ENCODE results near the gene TRIP10.

Gene TRIP10

DNA sequence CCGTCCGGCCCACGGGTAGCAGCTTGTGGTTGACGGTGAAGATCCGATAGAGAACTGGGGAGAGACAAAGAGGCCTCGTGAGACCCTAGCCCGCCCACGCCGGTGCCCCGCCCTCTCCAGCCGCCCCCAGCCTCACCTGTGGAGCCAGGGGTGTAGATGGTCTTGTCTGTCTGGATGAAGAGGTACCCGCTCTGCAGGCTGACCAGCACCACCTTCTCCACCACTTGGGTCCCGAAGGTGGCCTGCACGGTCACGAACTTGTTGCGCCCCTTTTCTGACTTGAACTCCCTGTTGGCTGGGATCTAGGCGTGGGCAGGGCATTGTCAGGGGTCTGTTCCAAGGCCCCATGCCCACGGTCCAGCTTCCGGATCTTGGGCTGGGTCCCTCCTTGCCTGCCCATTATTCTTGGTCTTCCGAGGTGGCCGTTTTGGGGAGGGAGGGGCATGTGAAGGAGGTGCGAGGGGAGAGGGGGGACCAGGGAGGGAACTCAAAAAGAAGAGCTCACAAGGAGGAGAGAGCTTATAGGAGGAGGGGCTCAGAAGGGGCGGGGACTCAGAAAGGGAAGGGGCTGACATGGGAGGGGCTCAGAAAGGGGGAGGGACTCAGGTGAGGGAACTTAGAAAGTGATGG is 21.3 kb upstream of the TRIP10 start:
- no peak for TF ChIP-seq Cebpa-rat (IDR thresholded peaks at IDR 0.05)
- Histone ChIP-seq H3K27me3 (no peaks in the 10 kb centered on the region), H3K9me3 (no peaks in the 10 kb centered on the region), H3K36me3 (no peaks in the 10 kb centered on the region), H3K4me3 (no peak overlapping the region), H3K9ac (no peak overlapping the region), H3K27ac (no peak overlapping the region), H4K20me1 (no peaks in the 10 kb centered on the region), H3K4me2 (no peak overlapping the region), H3K4me1 (peaks cover 32% of the 10 kb centered on the region)

DNA sequence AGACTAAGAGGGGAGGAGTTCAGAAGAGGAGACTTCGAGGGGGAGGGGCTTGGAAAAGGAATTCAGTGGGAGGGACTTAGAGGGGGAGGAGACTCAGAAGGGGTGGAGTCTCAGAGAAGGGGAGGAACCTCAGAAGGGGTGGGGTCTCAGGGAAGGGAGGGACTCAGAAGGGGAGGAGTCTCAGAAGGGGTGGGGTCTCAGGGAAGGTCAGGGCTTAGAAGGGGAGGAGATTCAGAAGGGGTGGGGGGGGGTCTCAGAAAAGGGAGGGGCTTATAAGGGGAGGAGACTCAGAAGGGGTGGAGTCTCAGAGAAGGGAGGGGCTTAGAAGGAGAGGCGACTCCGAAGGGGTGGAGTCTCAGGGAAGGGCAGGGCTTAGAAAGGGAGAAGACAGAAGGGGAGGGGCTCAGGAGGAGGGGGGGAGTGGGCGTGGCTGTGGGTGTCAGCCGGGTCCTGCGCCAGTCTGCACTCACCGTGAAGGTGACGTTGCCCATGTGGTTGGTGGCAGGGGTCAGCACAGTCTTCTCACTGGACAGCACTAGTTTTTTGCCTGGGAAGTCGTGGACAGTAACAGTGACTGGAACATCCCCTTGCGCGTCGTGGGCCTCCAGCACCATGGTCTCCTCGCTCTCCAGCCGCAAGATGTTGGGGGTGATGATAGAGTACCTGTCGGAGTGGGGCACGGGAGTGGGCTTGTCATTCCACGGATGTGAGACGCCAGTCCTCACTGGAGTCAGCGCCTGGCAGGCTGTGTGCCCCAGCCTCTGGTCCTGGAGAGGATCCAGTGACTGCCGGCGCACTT is 20.5 kb upstream of the TRIP10 start:
- Histone ChIP-seq H3K36me3 (no peaks in the 10 kb centered on the region), H3K4me1 (peaks cover 39% of the 10 kb centered on the region), H3K9ac (no peak overlapping the region), H3K9me3 (no peaks in the 10 kb centered on the region), H3K4me3 (no peak overlapping the region), H4K20me1 (no peaks in the 10 kb centered on the region), H3K27ac (no peak overlapping the region), H3K27me3 (no peaks in the 10 kb centered on the region), H3K4me2 (no peak overlapping the region)
- no peak for TF ChIP-seq Cebpa-rat (IDR thresholded peaks at IDR 0.05)

DNA sequence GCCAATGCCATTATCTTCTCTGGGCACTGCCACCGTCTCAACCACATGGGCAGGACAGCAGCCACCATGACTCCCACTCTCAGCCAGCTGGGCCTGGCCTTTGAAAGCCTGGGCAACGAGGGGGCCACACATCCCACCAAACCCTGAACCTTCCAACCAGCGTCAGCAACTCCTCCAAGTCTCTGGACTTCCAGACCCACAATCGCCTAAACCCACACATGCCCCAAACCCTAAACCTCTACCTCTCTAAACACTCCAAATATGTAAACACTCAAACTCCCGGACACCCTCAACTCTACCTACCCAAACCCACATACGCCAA is 20.0 kb upstream of the TRIP10 start:
- Histone ChIP-seq H3K36me3 (no peaks in the 10 kb centered on the region), H3K27ac (no peak overlapping the region), H3K27me3 (no peaks in the 10 kb centered on the region), H4K20me1 (no peaks in the 10 kb centered on the region), H3K9me3 (no peaks in the 10 kb centered on the region), H3K4me2 (no peak overlapping the region), H3K9ac (no peak overlapping the region), H3K4me3 (no peak overlapping the region), H3K4me1 (peaks cover 45% of the 10 kb centered on the region)
- no peak for TF ChIP-seq Cebpa-rat (IDR thresholded peaks at IDR 0.05)

DNA sequence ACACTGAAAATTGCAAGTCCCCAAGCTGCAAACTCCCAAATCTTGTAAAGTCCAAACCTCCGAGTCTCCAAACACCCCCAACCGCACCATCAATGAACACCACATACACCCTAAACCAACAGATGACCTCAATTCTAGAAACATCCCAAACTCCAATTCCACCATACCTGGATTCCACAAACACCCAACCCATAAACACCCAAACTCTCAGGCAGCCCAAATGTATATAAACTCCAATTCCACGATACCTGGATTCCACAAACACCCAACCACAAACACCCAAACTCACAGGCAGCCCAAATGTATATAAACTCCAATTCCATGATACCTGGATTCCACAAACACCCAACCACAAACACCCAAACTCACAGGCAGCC is 19.5 kb upstream of the TRIP10 start:
- Histone ChIP-seq H4K20me1 (no peaks in the 10 kb centered on the region), H3K27ac (no peak overlapping the region), H3K4me2 (0 out of 2 replicates have a peak overlapping the region, but pooled peaks have one; percentile 74), H3K36me3 (no peaks in the 10 kb centered on the region), H3K4me1 (peaks cover 50% of the 10 kb centered on the region), H3K4me3 (no peak overlapping the region), H3K27me3 (no peaks in the 10 kb centered on the region), H3K9me3 (no peaks in the 10 kb centered on the region), H3K9ac (no peak overlapping the region)
- no peak for TF ChIP-seq Cebpa-rat (IDR thresholded peaks at IDR 0.05)

DNA sequence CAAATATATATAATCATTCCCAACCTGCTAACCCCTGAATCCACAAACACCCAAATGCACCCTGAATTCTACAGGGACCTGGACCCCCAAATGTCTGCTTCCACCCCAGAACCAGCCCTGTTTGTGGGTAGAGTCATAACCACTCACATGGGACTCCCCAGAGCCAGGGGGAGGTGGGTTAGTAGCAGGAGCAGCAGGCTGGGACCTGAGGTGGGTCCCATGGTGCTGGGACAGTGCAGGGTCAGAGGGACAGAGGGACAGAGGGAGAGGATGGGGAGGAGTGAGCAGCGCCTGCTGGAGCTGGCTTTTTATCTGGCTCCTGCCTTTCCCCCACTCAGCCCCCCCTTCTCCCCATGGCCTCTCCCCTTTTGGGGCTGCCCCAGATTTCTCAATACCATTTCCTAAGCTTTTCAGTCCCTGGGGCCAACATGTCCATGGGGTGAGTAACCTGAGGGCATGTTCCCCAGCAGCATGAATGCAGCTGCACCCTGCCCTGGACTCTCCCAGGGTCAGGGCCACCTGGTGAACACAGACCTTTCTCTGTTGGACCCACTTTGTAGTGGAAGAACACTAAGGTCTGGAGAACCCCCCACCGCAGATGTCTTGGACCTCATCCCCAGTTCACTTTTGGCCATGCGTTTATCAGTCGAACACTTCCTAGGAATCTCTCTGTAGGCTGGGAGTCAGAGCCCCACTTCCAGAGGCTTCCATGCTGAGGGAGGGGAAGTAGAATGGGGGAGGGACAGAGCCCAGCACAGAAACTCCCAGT is 18.9 kb upstream of the TRIP10 start, which contains the start of gene C3:
Gene C3, minus strand, starts transcription at position 282 of the 769 bp plus-strand sequence. Its CDS starts 61 bp downstream, at position 221.
- Histone ChIP-seq H3K4me2 (peak within 1 kb of the TSS; percentile 74), H4K20me1 (no peaks in the 10 kb centered on the region), H3K4me3 (no peak within 1 kb of the TSS), H3K27me3 (no peaks in the 10 kb centered on the region), H3K36me3 (no peaks in the 10 kb centered on the region), H3K4me1 (peaks cover 56% of the 10 kb centered on the region), H3K9ac (no peak within 1 kb of the TSS), H3K27ac (no peak within 1 kb of the TSS), H3K9me3 (no peaks in the 10 kb centered on the region)
- no peak for TF ChIP-seq Cebpa-rat (IDR thresholded peaks at IDR 0.05)

DNA sequence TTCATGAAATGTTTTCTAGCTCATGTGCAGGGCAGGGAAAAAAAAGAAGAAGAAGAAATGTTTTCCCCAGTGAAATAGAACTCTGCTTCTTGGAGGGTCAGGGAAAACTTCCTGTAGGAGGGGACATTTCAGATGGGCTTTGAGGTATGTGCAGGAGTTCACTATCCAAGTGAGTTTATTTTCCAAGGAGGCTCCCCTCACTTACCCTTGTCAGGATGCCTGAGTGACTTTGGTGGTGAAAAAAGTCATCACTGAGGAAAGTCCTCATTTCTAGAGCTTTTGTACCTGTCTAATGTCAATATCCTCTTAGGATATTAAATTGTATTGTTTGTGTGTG is 18.4 kb upstream of the TRIP10 start:
- Histone ChIP-seq H3K4me2 (peak overlapping the region; percentile 74), H3K9ac (no peak overlapping the region), H3K36me3 (no peaks in the 10 kb centered on the region), H4K20me1 (no peaks in the 10 kb centered on the region), H3K4me1 (peaks cover 56% of the 10 kb centered on the region), H3K27ac (no peak overlapping the region), H3K4me3 (no peak overlapping the region), H3K9me3 (no peaks in the 10 kb centered on the region), H3K27me3 (no peaks in the 10 kb centered on the region)
- no peak for TF ChIP-seq Cebpa-rat (IDR thresholded peaks at IDR 0.05)

DNA sequence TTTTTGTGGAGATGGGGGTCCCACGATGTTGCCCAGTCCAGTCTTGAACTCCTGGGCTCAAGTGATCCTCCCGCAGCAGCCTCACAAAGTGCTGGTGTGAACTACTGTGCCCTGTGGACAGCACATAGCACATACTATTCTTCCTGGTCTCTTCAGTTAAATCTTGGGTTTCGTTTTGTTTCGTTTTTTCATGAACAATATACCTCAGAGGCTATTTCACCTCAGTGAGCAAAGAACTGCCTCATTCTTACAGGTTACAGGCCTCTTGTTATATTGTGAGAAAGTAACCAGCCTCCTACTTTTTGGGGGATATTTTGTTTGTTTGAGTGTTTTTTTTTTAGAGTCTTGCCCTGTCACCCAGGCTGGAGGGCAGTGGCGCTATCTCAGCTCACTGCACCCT is 17.7 kb upstream of the TRIP10 start:
- Histone ChIP-seq H3K36me3 (no peaks in the 10 kb centered on the region), H3K4me2 (peak overlapping the region; percentile 74), H4K20me1 (no peaks in the 10 kb centered on the region), H3K9ac (no peak overlapping the region), H3K4me1 (peaks cover 56% of the 10 kb centered on the region), H3K4me3 (no peak overlapping the region), H3K27ac (peak overlapping the region; percentile 48; the same call in 1 of the 2 replicates), H3K9me3 (no peaks in the 10 kb centered on the region), H3K27me3 (no peaks in the 10 kb centered on the region)
- TF ChIP-seq Cebpa-rat (IDR thresholded peaks at IDR 0.05) = no peak

DNA sequence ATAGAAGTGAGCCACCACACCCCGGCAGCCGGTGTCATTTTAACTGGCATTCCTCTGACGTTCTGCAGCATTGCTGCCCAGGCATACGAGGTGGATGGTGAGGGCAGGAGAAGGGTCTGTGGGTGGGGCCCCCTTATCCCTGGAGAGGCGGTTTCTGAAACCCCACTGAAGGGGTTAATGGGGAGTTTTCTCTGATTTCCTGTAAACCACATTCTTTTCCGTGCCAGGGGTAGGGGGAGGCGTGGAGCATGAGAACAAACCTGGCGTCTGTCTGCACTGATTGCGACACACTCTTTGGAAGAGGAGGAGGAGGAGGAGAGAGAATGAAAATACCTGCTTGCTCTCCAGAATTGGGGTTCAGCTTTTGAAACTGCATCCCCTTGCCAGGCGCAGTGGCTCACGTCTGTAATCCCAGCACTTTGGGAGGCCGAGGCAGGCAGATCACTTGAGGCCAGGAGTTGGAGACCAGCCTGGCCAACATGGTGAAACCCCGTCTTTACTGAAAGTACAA is 16.3 kb upstream of the TRIP10 start:
- no peaks in the 10 kb centered on the region for H3K36me3 ChIP-seq
- no peaks in the 10 kb centered on the region for H4K20me1 ChIP-seq
- 0 out of 2 replicates have a peak overlapping the region, but pooled peaks have one; percentile 50 for H3K9ac ChIP-seq
- H3K27me3 ChIP-seq = no peaks in the 10 kb centered on the region
- TF ChIP-seq Cebpa-rat (IDR thresholded peaks at IDR 0.05) = peak; percentile 89
- 0 out of 2 replicates have a peak overlapping the region, but pooled peaks have one; percentile 26 for H3K27ac ChIP-seq
- H3K4me2 ChIP-seq = peak overlapping the region; percentile 74
- no peak overlapping the region for H3K4me3 ChIP-seq
- H3K9me3 ChIP-seq = no peaks in the 10 kb centered on the region
- peaks cover 64% of the 10 kb centered on the region for H3K4me1 ChIP-seq

DNA sequence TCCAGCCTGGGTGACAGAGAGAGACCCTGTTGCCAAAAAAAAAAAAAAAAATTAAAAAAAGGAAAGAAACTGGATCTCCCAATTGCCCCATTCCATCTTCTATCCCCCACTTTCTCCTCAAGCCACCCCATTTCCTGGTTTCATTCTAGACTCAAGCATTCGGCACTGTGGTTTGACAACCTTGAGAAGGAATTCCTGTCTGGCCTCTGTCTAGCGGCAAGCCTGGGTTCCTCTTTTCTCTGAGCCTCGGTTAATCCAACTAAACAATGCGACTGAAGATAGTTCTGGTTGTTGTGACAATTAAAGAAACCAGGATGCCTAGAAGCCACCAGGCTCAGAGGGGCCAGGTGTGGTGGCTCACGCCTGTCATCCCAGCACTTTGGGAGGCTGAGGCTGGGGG is 15.7 kb upstream of the TRIP10 start:
- Histone ChIP-seq H3K9ac (0 out of 2 replicates have a peak overlapping the region, but pooled peaks have one; percentile 50), H3K4me1 (peaks cover 70% of the 10 kb centered on the region), H3K27ac (0 out of 2 replicates have a peak overlapping the region, but pooled peaks have one; percentile 26), H4K20me1 (no peaks in the 10 kb centered on the region), H3K27me3 (no peaks in the 10 kb centered on the region), H3K36me3 (no peaks in the 10 kb centered on the region), H3K4me3 (no peak overlapping the region), H3K9me3 (no peaks in the 10 kb centered on the region), H3K4me2 (peak overlapping the region; percentile 74)
- no peak for TF ChIP-seq Cebpa-rat (IDR thresholded peaks at IDR 0.05)
